HG02981 (cell line): Measurements from ENCODE around the gene INSR.
"Not testable (repeated sequence)": the region's sequence is repeated elsewhere in the genome, so short reads cannot be mapped to it uniquely, and the experiment has no call there.

Experiments used
- ATAC-seq: cut with Tn5 transposase; IDR thresholded peaks from one replicate; pipeline ENCODE4 v1.9.1; 2021; ENCODE audit warnings: mild to moderate bottlenecking, moderate library complexity; ENCODE audit not compliant: unreplicated experiment

Gene INSR

GRCh38 chr19:7258041-7258839 lies 36.0 kb downstream of the INSR start:
- ATAC-seq: no peak

GRCh38 chr19:7257148-7258040 lies 36.8 kb downstream of the INSR start:
- ATAC-seq: no peak

- no peak for ATAC-seq
These were observed 38.6 kb downstream of the INSR start for GRCh38 chr19:7255631-7256030.

- no peak for ATAC-seq
These were observed 39.1 kb downstream of the INSR start for GRCh38 chr19:7255119-7255518.

- no peak for ATAC-seq
These were observed 39.6 kb downstream of the INSR start for GRCh38 chr19:7254590-7254989.

- ATAC-seq: no peak
These were observed 41.9 kb downstream of the INSR start for GRCh38 chr19:7252364-7252763.

- ATAC-seq: no peak
These were observed 42.7 kb downstream of the INSR start for GRCh38 chr19:7251494-7251893.

GRCh38 chr19:7250951-7251350 lies 43.3 kb downstream of the INSR start:
- ATAC-seq: no peak

- no peak for ATAC-seq
These were observed 44.1 kb downstream of the INSR start for GRCh38 chr19:7250057-7250596.

- no peak for ATAC-seq
These were observed 47.1 kb downstream of the INSR start for GRCh38 chr19:7247155-7247554.

GRCh38 chr19:7246601-7247000 lies 47.6 kb downstream of the INSR start:
- ATAC-seq: no peak

- ATAC-seq: no peak
These were observed 51.5 kb downstream of the INSR start for GRCh38 chr19:7242601-7243258.

GRCh38 chr19:7238051-7238450 lies 56.2 kb downstream of the INSR start:
- ATAC-seq: no peak

- ATAC-seq: no peak
These were observed 58.1 kb downstream of the INSR start for GRCh38 chr19:7236153-7236552.

GRCh38 chr19:7230826-7231225 lies 63.4 kb downstream of the INSR start:
- no peak for ATAC-seq

- no peak for ATAC-seq
These were observed 64.5 kb downstream of the INSR start for GRCh38 chr19:7229735-7230134.

- ATAC-seq: no peak
These were observed 65.2 kb downstream of the INSR start for GRCh38 chr19:7228935-7229541.

- no peak for ATAC-seq
These were observed 66.5 kb downstream of the INSR start for GRCh38 chr19:7227735-7228134.

GRCh38 chr19:7227149-7227548 lies 67.1 kb downstream of the INSR start:
- not testable (repeated sequence) for ATAC-seq

- no peak for ATAC-seq
These were observed 67.5 kb downstream of the INSR start for GRCh38 chr19:7226739-7227138.

- ATAC-seq: no peak
These were observed 68.5 kb downstream of the INSR start for GRCh38 chr19:7225741-7226140.
